CMK (cell line): ENCODE results near the gene PRDX3.
"Not testable (repeated sequence)": the region's sequence is repeated elsewhere in the genome, so short reads cannot be mapped to it uniquely, and the experiment has no call there.

Source experiments
- DNase-seq: peaks from one replicate; pipeline ENCODE4 v3.0.0-alpha.2; 2010; ENCODE audit warnings: low read depth

PRDX3 gene

DNA sequence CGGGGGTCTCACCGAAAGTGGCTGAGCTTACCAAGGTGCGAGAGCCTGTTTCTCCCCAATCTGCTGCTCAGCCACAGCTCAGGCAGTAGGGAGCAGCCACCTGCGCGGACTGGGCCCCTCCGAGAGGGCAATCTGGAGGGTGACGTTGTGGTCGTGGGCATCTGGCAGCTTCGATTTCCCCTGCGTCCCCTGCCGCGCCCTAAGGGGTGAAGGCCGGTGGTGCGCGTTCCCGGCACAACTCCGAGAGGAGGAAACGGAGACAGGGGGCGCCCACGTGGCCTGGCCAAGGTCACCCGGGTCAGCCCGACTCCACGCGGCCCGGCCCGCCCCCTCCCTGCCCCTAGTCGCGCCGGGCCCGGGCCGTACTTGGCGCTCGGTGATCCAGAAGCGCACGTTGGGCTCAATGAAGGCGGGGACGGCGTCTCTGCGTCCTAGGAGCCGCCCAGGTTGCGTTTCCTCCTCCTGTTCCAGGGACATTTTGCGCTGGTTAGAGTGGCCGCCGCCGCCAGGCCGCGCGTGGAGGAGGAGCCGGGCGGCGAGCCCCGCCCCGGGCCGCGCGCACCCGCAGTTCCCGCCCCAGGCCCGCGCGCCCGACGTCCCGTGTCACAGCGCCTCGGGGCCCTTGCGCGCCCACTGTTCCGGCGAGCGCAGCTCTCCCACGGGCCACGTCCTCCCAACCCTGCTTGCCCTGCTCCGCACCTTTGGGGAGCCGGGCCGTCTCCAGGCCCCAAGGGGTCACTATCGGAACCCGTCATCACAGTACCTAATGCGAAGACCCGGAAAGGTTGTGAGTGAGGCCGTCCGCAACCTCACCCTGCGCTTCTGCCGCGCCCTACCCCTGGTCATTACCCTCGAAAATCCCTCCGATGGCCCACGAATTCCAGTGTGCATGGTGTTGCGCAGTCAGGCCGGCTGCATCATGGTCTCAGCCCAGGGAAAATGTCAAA lies 13.2 kb downstream of the PRDX3 start, which contains the start of gene SFXN4:
TSS of gene SFXN4 (minus strand) at position 544 of the 947 bp plus-strand sequence. CDS start at position 477, 67 bp downstream.
- DNase-seq, result peak; percentile 58

DNA sequence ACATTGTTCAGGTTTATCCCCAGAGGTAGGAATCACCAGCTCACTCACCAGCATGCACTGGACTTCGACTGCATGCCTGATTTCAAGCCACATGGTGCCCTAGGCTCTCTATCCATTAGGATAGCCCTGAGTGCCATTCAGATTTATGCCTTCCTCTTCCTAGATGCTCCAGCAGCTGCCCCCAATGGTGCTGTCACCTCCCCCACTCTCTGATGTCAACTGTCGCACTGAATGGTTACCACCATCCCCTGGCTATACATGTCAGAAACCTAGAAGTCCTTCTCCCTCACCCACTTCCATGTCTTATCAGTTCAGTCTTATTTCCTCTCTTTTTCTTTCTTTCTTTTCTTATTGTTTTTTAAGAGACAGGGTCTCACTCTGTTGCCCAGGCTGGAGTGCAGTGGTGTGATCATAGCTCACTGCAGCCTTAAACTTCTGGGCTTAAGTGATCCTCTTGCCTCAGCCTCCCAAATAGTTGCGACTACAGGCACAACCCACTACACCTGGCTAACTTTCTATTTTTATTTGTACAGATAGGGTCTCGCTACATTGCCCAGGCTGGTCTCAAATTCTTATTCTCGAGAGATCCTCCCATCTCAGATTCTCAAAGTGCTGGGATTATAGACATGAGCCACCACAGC lies 16.0 kb downstream of the PRDX3 start:
- no peak for DNase-seq

DNA sequence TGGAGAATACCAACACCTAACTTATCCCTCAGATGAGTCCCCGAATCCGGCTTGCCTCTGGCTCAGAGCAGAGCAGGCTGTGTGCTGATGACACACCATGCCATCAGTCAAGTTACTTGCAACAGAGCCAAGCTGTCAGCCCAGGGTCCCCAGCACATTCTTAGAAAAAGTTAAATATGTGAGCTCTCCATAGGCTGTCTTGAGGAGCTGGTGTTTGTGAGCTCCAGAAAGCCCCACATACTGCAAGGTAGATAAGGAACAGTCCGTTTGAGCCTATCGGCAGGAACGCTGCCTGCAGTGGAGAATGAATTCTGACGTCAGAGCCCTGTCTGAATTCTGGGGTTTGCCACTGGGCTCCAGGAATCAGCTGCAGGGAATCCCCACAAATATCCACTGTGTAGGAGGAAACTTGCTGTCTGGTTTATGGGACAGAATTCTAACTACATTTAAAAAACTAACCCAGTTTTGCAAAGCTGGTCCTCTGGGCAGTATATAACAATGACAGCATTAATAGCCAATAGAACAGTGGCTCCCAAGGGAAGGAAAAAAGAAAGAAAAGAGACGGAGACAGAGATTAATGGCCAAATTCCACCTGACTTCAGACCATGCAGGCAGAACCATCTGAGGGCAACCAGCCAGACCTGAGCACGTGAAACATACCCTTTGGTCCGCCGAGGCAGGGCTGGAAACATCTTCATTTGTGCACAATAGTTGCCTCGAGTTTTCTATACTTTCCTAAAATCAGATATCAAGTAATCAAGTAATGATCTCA lies 16.7 kb downstream of the PRDX3 start:
- DNase-seq, result no peak

DNA sequence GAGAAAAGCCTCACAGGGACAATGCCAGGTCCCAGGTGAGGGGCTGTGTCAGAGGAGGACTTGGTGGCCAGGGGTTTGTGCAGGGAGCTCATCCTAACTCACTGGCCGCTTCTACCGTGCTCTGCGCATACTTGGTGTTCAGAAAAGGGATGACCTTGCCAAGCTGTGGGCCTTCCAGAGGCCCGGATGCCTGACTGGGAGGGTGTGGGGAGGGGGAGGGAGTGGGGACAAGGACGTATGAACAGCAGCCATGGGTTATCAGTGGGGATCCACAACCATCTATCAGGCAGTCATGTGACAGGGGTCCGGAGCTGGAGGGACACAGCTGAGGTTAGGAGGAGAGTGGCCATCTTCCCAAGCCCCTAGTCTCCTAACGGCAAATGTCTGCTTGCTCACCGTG lies 19.3 kb downstream of the PRDX3 start:
- DNase-seq, result no peak

DNA sequence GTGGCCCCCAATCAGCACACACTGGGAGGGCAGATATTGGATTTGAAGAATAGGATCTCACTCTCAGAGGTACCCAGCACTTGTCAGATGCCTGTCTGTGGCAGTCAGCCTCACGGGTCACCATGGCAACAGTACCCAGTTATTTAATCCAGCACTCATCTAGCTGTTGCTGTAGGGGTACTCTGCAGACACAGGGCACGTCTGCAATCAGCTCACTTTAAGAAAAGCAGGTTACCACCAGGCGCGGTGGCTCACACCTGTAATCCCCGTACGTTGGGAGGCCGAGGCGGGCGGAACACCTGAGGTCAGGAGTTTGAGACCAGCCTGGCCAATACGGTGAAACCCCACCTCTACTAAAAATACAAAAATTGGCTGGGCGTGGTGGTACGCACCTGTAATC lies 25.0 kb downstream of the PRDX3 start:
- DNase-seq, result no peak

DNA sequence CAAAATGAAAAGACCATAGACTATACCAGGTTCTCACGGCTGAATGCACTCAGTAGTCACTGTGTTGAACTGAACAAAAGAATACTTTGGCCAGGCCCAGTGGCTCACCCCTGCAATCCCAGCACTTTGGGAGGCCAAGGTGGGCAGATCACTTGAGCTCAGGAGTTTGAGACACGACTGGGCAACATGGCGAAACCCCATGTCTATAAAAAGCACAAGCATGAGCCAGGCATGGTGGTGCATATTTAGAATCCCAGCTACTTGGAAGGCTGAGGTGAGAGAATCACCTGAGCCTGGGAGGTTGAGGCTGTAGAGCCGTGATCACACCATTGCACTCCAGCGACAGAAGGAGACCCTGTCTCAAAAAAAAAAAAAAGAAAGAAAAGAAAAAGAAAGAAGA lies 25.6 kb downstream of the PRDX3 start:
- no peak for DNase-seq

DNA sequence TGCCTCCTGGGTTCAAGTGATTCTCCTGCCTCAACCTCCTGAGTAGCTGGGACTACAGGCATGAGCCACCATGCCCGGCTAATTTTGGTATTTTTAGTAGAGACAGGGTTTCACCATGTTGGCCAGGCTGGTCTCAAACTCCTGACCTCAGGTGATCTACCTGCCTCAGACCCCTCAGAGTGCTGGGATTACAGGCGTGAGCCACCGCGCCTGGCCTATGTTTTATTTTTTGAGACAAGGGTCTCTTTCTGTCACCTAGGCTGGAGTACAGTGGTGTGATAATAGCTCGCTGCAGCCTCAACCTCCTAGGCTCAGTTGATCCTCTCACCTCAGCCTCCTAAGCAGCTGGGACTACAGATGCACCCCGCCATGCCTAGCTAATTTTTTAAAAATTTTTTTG lies 27.0 kb downstream of the PRDX3 start:
- DNase-seq, result not testable (repeated sequence)

DNA sequence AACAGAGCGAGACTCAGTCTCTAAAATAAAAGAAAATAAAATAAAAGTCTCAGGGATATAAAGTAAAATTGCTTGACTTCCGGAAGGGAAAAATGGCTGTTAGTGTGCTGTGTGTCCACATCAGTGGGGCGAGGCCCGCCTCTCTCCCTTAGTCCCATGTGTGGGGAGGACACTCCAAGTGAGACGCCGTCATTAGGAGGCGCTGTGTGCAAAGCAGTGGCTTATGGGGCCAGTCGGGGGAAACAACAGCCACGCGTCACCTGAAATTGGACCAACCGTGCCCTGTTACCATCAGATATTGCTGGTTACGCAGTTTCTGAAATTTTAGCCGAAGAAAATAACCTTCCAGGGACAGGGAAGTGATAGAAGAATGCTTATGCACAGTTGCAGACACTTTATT lies 28.9 kb downstream of the PRDX3 start:
- DNase-seq, result no peak

DNA sequence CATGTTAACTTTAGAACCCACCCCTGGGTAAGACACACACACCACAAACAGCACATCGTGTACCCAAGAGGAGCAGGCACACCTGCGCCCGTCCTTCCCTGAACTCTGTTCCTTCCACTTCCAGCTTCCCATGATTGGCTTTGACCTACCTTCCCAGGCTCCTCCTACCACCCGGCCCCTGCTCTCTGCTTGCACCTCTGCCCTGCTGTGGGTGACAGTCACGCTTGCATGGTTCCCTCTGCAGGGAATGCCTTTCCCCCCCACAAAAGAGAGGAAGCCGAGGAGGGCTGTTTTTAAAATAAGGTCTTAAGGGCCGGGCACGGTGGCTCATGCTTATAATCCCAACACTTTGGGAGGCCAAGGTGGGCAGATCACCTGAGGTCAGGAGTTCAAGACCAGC lies 29.5 kb downstream of the PRDX3 start:
- no peak for DNase-seq

DNA sequence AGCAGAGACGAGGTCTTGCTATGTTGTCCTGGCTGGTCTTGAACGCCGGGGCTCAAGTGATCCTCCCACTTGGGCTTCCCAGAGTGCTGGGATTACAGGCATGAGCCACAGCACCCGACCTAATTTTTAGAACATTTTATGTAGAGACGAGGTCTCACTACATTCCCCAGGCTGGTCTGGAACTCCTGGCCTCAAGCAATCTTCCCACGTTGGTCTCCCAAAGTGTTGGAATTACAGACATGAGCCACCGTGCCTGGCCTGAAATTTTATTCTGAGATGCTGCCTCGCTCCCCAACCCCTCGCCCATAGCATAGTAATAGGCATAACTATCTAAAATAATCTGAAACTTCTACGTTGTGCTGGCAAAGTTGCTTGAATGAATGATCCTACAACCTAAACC lies 35.0 kb downstream of the PRDX3 start:
- DNase-seq, result no peak

DNA sequence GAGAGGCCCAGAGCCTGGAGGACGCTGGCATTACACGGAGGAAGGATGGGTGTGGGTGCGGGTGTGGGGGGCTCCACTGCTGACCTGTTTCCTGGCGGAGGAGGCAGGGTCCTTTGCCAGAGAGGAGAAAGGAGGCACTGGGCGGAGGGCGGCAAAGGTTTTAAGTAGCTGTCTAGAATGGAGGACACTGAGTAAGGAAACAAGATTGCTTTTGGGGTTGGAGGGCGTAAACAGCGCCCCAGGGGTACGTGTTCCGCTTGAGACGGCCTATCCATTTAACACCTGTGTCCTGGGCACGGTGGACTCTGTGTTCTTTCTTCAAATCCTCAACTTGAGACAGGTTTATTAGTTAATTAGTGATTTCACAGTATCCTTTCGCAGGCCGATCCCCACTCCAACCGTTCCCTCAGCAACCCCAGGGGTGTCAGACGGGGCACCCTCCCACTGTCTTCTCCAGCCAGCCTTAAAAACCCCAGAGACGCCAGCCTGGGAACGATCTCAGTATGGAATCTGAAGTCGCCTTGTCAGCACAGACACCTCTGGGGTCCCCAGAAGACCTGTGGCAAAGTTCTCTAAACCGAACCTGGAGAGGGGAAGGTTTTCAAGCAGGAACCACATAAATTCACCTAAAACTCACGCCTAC lies 37.9 kb downstream of the PRDX3 start:
- DNase-seq, result no peak

DNA sequence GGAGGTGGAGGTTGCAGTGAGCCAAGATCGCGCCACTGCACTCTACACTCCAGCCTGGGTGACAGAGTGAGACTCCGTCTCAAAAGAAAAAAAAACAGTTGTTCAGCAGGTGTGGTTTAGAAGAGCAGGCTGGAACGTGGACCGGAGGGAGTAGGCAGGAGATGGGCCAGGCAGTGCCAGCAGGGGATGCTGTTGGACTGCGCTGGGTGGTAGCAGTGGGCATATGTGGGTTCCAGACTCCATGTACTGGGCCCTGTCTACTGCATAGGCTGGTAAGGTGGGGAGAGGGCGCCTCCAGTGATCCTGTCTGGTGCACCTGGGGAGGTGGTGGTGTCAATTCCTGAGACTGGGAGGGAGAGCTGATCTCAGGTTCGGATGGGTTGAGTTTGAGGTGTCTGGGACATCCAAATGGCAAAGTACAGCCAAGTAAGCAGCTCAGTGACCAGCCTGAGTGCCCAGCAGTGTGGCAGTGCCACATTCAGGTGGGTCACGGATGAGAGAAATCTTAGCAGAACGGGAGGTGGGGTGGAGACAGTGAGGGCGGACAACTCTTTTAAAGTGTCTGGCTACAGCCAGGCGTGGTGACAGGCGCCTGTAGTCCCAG lies 39.0 kb downstream of the PRDX3 start:
- DNase-seq, result no peak

DNA sequence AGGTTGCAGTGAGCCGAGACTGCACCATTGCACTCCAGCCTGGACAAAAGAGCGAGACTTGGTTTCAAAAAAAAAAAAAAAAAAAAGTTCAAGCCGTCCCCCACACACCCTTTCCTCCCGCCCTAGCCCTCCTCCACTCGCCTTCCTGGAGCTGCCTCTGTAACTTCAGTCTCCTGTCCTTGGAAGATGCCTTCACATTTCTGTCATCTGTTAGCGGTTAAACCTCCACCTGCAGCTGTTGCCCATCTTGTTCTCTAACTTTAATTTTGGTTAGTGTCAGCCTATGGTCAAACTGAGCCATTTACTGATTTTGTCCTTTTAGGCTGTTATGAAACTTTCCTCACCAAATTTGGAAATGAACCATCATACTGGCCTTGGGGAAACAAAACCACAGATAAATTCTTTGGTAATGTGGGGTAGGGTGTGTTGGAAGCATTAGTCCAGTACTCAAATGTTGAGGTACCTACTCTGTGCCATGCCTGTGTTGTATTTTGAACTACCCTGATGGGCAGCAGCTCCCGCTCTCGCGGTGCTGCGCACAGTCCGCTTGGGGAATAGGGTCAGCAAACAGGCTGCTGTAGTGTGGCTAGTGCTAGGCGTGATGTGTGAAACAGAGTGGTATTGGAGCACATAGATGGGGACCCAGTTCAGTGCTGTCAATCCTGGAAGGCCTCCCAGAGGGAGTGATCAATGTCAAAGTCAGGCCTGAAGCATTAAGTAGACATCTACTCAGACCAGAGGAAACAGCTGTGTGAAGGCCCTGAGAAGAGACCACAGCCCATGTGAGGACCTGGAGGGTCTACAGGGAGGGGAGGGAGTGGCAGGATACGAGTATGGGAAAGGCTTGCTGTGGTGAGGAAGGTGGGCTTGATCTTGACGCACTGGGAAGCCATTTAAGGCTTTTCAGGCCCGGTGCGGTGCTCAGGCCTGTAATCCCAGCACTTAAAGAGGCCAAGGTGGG lies 40.0 kb downstream of the PRDX3 start:
- no peak for DNase-seq

DNA sequence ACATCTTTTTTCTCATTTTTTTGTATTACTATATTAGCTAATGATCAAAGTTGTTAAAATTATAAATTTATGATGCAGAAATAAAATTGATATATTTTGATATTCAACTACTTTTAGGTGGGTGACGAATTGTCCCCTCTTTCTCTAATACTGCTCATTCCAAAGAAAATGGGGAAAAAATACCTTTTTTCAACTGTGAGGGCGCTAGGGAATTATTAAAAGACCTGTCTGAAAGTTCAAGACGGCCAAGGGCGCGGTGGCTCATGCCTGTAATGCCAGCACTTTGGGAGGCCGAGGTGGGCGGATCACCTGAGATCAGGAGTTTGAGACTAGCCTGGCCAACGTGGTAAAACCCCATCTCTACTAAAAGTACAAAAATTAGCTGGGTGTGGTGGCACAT lies 40.7 kb downstream of the PRDX3 start:
- not testable (repeated sequence) for DNase-seq

DNA sequence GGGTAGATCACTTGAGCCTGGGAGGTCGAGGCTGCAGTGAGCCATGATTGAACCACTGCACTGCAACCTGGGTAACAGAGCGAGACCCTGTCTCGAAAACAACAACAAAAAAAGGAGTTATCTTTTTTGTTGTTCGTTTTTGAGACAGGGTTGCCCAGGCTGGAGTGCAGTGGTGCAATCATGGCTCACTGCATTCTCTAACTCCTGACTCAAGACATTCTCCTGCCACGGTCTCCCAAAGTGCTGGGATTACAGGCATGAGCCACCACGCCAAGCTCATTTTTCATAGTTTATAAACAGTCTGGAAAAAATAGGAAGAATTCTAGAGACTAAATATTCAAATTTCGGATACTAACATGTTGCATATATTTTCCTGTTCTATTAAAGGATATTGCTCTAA lies 42.5 kb downstream of the PRDX3 start:
- DNase-seq, result no peak

DNA sequence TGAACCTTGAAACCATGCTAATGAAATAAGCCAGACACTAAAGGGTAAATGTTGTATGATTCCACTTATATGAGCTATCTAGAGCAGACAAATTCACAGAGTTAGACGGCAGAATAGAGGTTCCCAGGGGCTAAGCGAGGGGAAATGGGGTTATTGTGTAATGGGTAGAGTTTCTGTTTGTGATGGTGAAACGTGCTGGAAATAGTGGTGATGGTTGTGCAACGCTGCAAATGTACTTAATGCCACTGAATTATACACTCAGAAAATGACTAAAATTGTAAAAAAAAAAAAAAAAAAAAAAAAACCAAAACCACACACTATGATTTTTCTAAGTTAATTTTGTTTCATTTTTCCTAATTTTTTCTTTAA lies 43.1 kb downstream of the PRDX3 start:
- no peak for DNase-seq

DNA sequence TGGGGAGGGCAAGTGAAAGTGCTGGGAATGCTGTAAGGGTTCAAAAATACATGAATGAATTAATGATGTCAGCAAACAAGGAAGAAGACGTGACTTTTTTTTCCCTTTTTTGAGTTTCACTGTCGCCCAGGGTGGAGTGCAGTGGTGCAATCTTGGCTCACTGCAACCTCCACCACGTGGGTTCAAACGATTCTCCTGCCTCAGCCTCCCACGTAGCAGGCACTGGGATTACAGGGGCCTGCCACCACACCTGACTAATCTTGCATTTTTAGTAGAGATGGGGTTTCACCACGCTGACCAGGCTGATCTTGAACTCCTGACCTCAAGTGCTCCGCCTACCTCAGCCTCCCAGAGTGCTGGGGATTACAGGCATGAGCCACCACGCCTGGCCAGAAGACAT lies 44.7 kb downstream of the PRDX3 start:
- no peak for DNase-seq

DNA sequence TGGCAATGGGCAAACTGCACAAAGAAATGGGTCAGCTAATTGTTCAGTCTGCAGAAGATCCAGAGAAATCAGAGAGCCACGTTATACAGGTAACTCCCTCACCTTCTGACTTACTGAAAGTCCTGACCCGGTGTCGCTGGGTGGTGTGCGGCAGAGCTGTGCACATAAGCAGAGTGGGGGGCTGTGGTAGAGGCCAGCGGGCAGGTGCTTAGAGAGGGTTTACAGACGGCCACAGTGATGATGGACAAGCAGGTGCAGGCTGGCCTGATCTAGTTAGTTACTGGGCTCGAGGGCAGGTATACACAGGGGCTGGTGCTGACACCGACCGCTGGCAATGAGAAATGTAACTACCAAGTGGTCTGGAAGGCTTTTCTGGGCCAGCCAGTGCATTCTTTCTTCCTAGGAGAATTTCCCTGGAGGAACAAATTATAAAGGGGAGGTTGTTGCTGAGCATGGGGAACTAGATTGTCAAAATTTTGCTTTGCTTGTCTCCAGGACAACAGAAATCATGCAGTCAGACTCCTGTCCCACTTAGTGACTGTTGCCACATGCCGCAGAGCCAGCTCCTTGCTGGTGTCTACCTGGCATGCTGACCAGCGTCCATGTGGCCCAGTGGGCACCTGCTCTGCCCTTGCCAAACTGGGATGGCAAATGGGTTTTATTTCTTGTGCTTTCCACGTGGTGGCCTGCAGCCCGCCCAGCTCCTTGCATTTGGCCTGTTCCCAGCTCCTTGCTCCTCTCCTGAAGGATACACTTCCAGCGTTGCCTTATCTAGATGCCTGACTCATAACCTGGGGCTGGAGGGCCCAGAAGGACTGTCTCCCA lies 45.9 kb downstream of the PRDX3 start:
- no peak for DNase-seq

DNA sequence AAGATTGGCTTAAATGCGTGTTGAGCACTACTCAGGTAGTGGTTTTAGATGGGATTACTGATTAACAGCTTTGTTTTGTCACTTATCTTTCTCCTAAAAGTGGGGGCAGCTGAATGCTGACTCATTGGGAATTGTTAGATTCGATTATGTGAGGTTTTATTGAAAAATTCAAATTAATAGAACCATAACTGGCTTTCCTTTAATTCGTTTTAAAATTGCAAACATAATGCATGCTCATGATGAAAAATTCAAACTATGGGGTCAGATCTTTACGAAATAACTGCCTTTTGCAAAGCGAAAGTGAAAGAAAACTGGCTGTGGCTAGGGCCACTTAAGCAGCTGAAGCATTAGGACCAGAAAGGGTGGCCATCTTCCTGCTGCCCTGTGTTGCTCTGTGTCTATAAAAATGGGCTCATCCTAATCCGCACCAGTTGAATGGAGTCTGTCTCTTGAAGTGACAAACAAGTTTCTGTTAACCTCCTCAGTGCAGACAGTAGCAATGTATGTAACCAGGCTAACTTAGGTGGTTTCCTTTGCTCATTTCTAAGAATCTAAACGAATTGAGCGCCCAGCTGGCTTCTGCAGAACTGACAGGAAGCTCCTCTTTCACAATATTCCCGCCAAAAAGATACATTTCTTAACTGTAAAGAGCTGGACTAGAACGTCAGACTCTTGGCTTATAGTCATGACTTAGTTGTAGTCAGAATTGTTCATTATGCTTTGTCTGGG lies 46.9 kb downstream of the PRDX3 start:
- DNase-seq, result no peak
